Gastrocnemius medialis (tissue), 4 donors: ENCODE data around the gene HMCN2.
A peak's percentile ranks its signal among the peaks of the same experiment; 100 is the strongest.

Experiments
- CTCF ChIP-seq, 5 experiments: fragments of 450-650 bp in 3 of 5; fragments of 200-600 bp in 2 of 5; sonication (generic) in 2 of 5; IDR thresholded peaks in 4 of 5; conservative IDR thresholded peaks in 1 of 5; 1 replicate in 4 of 5; 2 replicates in 1 of 5; pipeline ENCODE4 v1.5.1; 2016 to 2019; ENCODE audit warnings: antibody characterized with exemption in 5 of 5, mild to moderate bottlenecking in 3 of 5, moderate library complexity in 3 of 5
- POLR2A ChIP-seq, 2 donors: fragments of 450-650 bp; IDR thresholded peaks; one replicate each; pipeline ENCODE4 v1.6.1; 2017; ENCODE audit warnings: antibody characterized with exemption in 2 of 2, mild to moderate bottlenecking in 2 of 2, moderate library complexity in 2 of 2

GRCh38 chr9:130265431-130266235 lies at the start of gene HMCN2:
- TF ChIP-seq CTCF (IDR thresholded peaks at IDR 0.05 in 4 of 5, conservative IDR thresholded peaks at IDR 0.05 in 1 of 5) (no peak), POLR2A (IDR thresholded peaks at IDR 0.05) (peak in 1 of 2 donors; percentile 17)
